HG03354 (cell line): ENCODE measurements around the gene ENTREP3.
"Not testable (repeated sequence)": the region's sequence is repeated elsewhere in the genome, so short reads cannot be mapped to it uniquely, and the experiment has no call there.

Source experiments
- ATAC-seq: cut with Tn5 transposase; IDR thresholded peaks from one replicate; pipeline ENCODE4 v1.9.1; 2021; ENCODE audit warnings: mild to moderate bottlenecking; ENCODE audit not compliant: unreplicated experiment, poor library complexity, severe bottlenecking

ENTREP3 gene

DNA sequence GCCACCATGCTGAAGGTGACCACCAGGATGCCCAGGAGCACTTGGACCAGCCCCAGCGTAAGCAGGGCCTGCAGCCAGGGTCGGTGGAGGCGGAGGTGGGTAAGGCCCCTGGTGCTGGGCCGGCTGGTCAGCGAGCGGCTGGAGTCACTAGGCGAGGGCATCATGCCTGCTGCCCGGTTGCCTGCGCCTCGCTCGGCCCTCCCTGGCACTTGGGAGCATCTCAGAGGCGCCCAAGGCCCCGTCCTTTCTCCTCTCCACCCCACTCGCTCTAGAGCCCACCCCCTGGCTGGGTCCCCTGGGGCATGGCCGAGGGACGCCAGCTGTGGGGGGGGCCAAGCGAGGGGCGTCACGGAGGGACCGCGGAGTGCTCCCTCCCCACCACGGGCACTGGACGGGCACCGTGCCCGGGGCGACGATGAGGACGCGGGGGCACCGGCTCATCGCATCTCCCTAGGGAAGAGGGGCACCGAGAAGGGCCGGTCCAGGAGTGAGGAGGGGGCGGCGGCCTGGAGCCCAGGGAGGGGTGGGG is 505 bp downstream of the ENTREP3 start:
- ATAC-seq, result no peak

DNA sequence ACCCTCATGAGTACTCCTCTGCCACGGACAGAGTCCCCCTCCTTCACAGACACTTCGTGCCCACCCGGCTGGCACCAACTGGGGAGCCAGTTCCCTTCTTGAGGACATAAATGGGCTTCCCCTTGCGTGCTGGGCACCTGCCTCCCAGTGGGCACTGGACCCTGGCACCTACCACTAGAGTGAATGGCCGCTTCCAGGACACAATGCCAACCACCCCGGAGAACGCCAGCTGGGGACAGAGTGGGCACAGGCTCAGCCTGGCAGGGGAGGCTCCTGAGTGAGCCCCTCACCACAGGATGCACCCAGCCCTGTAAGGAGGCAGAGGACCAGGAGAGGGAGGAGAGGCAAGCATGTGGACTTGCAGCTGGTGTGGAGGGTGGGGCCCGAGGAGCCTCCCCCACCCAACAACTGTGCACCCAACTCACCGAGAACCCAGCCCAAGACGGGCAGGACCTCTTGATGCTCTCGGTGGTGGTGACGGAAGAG is 1.0 kb downstream of the ENTREP3 start:
- no peak for ATAC-seq

DNA sequence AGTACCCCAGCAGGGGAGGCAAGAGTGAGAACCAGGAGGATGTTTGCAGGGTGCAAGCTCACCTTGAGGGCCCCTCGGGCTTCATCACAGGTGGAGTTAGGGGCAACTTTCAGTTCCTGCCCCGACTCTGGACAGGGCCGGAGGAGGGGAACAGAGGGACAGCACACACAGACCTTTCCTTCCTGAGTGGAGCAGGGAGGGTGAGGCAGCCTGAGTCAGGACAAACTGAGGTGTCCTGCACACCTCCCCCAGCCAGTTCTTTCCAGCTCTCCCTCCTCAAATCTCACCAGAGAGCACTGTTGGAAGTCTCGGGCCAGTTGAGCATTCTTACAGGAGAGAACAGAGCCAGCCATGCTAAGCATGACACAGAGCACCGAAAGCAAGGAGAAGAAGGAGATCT is 1.5 kb downstream of the ENTREP3 start:
- ATAC-seq, result no peak

DNA sequence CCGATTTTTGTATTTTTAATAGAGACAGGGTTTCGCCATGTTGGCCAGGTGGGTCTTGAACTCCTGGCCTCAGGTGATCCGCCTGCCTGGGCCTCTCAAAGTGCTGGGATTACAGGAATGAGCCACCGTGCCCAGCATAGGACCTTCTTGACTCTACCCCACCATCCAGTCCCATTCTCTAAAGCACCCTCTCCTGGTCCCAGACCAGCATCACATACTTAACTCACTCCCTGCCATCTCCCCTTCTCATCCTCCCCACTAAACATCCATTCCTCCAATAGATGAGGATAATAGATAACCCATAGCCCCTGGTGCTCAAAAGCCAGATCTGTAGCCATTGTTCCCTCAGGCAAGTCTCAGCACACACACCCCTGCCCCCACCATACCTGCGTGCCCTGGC is 2.1 kb downstream of the ENTREP3 start:
- ATAC-seq, result no peak

DNA sequence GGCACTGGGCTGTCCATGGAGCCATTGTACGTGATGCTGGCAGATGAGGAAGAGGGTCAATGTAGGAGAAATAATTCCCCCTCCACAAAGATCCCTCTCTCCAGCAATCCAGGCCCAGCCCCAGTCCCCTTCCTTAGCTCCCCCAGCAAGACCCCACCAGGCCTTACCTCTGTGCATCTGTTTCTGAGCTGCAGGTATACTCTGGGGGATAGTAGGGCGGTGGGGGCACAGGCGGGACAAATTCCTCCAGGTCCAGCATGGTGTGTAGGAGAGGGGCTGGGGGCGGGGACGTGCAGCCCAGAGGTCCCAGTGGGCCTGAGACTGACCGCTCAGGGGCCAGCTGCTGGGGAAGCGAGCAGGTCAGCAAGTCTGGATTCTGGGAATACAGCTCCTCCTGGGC is 3.7 kb downstream of the ENTREP3 start:
- no peak for ATAC-seq

DNA sequence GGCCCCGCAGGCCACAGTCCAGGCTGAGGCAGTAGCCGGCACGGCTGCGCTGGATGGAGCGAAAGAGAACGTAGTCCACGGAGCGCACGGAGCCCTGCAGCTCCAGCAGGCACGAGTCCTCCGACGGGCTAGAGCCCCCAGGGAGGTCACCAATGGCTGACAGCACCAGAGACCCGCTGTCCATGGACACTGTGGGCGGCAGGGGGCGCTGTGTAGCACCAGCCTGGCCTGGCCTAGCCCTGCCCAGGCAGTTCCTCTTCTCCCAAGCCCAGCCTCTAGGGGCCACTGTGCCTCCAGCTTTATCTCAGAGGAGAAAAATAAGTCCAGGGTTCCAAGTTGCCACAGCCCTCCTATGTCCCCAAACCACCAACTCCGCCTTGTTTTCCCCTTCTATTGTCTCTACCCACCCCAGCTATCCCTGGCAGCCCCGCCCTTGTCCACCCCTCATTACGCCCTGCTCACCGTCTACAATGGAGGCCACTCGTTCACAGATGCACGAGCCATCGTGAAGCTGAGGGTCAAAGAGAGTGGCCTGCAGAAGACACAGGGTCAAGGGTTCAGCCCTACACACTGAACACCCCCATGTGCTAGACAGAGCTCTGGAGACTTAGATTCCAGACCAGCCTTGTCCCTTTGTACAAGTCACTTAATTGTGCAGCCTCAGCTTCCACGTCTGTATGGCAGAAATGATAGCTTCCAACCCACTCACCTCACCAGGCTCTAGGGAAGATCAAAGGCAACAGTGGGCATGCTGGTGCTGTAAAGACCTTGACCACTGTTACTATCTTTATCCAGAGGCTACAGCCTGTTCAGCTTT is 4.4 kb downstream of the ENTREP3 start:
- peak; percentile 82 for ATAC-seq

DNA sequence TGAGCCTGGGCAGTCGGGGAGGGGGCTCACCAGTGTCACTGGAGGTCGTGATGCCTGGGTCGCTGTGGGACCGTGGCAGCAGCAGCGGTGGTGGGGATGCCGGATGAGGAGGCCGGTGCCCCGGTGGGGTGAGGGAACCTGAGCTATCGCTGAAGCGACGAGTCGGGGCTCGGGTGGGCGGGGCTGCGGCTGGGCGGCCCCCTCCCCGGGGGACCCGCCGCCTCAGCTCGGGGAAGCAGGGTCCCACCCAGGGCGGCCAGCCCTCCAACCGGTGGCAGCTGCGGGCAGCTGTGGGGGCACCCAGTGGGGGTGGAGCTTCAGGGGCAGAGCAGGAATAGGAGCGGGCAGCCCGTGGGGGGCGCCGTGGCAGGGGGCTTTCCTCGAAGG is 5.0 kb downstream of the ENTREP3 start:
- peak; percentile 17 for ATAC-seq

DNA sequence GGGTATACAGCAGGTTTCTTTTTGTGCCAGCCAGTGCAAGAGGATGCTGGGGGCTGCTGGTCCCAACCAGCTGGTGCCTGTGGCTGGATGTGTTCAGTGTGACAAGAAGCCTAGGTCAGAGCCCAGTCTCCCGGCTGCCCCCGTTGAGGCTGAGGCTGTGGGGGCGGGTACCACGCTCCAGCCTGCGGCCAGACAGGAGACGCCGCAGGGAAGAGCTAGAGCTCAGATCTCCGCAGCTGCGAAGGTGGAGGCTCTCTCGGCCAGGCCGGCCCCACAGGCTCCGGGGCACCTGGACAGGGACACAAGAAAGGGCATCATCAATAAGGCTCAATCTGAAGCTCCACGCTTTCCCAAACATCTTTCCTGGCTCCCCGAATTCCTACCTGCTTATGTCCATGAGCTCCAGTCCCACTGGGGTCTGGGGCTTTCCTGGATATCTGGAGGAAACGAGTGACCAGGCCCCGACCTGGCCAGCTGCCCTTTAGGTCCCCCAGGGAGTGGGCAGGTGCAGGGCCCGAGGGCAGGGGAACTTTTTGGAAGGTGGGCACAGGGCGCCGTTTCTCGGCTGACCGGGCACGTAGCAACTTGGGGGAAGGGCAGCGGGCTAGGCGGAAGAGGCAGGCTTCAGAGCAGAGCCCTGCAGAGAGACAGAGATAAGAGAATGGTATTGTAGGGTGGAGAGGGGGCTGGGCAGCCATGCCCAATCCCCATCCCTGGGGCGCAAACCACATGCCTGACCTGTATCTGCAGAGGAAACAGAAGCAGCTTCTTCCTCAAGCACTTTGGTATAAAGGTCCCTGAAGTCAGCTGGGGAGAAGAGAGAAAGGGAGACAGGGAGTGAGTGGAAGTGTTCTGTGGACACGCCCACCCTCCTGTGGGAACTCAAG is 7.4 kb downstream of the ENTREP3 start:
- ATAC-seq, result no peak

DNA sequence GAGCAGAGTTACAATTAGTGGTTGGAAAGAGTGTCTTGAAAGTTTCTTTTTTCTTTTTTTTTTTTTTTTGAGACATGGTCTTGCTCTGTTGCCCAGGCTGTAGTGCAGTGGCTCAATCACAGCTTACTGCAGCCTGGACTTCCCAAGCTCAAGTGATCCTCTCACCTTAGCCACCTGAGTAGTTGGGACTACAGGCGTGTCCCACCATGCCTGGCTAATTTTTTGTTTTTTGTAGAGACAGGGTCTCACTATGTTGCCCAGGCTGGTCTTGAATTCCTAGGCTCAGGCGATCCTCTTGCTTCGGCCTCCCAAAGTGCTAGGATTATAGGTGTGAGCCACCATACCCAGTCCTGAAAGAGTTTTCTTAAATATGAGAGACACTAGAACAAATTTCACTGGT is 8.5 kb downstream of the ENTREP3 start:
- ATAC-seq, result not testable (repeated sequence)

DNA sequence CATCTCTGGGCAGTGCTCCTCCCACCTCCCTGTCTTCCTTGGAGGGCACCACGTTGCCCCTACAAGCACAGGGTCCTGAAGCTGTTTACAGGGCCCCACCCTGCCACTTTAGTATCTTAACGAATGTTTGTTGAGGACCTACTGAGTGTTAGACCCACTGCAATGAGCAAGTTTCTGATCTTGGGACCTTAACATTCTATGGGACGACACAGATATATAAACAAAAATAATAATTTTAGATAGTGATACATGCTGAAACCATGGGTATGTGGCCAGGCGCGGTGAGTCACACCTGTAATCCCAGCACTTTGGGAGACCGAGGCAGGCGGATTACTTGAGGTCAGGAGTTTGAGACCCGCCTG is 10.1 kb downstream of the ENTREP3 start:
- no peak for ATAC-seq

DNA sequence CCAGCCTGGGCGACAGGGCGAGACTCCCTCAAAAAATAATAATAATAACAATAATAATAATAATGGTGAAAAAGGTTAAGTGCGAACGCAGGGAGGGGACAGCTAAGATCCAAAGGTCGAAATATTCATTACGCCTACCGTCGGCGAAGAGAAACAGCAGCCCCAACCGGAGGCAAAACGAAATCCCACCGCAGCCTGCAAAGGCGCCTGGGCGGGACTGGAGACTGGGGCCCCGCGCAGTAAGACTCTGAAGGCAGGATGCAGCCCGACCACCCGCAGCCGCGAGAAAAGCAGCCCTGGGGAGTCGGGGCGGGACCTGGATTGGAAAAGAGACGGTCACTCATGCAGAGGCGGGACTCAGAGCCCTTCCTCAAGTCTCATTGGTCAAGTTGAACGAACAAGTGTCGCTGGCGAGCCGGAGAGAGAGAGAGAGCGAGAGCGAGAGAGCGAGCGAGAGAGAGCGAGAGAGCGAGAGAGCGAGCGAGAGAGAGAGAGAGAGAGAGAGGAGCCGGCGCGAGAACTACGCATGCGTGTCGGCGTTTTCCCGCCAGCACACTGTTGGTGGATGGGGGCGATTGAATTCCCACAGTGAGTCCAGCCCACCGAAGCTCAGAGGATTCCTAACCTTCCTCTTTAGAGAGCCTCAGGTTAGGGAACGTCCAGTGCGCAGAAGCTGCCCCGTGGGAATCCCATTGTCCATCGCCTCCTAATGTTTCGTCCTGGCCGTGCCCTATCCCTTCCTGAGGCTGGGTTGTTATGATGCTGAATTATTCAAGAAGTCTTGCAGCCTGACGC is 10.7 kb downstream of the ENTREP3 start:
- peak; percentile 84 for ATAC-seq

DNA sequence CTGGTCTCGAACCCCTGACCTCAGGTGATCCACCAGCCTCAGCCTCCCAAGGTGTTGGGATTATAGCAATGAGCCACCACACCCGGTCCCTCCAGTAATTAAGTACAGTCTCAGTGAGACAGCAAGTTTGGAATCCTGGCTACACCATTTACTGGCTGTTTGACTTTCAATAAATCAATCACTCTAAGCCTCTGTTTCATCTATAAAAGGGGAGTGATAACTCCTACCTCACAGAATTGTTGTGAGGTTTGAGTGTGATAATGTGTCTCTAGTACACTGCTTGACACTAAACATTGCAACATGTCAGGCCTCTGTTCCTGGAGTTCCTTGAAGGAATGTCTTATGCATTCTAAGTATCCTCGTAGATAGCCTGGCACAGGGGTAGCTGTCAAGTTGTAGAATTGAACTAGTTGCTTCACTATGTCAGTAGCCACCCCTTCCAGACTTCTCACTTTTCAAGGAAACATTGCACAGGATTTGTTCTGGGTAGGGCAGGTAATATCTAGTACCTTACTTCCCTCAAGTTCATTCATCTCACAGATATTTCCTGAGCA is 12.4 kb downstream of the ENTREP3 start:
- ATAC-seq, result no peak

DNA sequence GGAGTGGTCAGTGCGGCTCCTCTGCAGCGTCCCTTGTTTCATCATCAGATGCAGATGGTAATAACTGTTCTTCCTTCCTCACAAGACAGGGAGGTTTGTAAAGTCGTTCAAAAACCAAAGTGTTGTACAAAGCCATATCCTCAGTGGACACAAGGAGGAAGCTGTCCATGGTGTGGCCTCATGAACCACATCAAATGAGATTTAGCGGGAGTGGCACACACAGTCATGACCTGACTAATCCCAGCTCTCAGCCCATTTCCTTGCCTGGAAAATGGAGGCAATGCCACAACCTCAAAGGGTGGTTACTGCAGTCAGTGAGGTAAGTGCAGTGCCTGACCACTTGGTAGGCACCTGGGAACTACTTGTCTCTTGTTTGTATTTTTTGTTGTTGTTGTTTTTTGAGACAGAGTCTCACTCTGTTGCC is 13.4 kb downstream of the ENTREP3 start:
- ATAC-seq, result no peak

DNA sequence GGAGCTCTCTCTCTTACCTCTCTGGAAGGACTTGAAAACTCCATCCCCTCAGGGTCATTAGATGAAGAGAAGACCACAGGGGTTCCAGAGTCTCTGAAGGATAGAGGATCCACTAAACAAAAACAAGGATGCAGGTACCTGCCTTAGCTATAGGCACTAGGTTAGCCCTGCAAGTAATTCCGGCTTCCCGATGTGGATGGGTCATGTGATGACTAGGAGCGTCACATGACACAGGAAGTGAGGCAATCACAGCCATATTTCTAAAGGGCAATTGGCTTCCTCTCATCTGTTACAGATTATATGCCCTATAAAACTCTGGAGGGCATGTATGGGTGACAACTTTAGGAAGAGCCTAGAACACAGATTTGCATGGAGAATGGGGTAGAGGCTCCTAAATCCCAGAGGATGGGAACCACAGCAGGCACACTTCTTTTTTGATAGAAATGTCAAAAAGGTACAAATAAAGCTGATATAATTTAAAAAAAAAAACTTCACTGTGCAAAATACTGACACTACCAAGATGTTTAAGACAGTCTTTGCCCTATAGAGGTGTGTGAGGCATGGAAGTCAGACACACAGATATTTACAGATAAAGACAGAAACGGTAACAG is 14.1 kb downstream of the ENTREP3 start:
- no peak for ATAC-seq

DNA sequence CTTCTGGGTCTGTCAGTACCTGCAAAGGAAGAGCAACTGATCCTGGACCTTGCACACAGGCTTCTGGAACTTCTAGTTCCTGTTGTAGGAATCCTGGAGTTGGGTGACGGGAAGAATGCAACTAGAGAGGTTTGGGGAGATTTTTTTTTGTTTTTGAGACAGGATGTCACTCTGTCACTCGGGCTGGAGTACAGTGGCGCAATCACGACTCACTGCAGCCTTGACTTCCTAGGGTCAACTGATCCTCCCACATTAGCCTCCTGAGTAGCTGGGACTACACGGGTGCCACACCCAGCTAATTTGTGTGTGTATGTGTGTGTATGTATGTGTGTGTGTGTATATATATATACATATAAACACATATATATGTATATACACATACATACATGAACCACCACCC is 18.8 kb downstream of the ENTREP3 start:
- no peak for ATAC-seq

DNA sequence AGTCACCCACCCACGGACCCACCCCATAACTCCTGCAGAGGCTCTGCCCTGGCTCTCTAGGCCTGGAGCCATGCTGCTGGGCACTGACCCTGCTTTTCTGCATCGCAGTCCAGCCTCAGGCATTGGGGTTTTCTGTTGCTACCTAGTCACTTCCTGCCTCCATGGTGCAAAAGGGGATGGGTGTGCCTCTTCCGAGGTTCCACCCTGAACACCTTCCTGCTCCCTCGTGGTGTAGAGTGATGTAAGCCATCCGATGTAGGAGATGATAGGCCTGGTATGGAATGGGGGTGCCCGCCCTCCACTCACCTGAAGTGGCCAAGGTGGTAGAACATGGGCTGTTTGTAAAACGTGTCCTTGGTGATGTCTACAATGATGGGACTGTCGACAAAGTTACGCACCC is 19.9 kb downstream of the ENTREP3 start:
- not testable (repeated sequence) for ATAC-seq

DNA sequence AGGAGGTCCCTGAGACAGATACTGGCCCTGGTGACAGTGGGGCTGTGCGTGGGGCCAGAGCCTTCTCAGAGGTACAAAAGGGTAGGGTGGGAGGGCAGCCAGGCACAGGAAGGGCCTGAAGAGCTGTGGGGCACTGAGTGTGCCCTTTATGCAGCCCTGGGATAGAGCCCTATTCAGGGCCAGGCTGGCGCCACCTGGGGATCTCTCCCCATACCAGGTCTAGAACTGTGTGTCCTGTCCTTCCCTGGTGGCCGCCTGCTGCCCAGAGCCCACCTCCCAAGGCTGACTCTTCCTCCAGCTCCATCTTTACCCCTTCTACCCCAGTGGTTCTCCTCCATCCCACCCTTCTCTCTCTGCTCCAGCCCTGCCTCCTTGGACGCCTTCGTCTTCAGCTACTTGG is 21.8 kb downstream of the ENTREP3 start:
- not testable (repeated sequence) for ATAC-seq

DNA sequence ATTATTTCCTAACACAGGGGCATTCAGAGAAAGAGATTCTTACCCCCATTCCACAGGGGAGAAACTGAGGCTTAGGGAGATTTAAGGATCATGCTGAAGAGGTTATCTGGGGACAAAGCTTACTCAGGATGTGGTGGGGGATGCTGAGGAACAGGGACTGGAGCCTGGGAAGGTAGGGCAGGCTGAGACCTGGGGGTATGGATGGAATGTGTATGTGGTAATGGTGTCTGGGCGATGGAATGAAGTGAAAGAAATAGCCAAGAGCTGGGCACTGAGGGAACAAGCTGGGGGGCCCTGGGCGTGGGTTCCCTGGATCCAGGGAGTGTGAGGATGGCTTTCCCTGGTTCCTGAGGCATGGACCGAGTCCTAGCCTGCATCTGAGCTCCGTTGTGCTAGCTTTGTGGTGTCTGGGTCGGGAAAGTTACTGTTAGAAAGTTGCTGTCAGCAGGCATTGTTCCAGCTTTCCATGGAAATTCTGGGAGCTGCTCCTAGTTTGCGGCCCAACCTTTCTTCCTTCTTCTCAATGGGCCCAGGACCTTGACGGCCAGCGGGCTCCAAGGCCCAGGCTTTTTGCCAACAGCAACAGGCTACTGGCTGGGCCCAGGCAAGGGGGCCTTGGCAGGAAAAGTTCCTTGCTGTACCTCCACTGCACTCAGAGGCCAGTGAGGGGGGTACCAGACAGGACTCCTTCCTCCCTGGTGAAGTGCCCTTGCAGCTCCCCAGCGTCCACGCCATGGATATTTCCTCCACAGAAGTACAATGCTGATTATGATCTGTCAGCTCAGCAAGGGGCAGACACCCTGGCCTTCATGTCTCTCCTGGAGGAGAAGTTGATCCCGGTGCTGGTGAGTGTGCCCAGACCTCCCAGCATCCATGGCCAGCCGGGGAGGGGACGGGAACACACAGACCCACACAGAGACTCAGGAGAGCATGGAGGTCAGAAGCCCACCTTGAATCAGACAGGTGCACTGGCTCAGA is 23.0 kb downstream of the ENTREP3 start:
- not testable (repeated sequence) for ATAC-seq
